Cardiac muscle cell (in vitro differentiated cells and primary cell): ENCODE measurements around the gene CDH16. TPM values are rescaled to one million over a fixed set of nuclear protein-coding genes. Genes with fewer than 3 reads are reported as not detected.

Source experiments
- DNase-seq, 2 donors: peaks; one replicate each; pipeline versions ENCODE4 v3.0.0 to v3.0.0-alpha.2; 2010 to 2017; ENCODE audit warnings: low read depth in 1 of 2, low spot score in 1 of 2
- H3K27ac ChIP-seq: fragments of 200-600 bp; sonication (generic); 2 replicates; pipeline ENCODE4 v1.5.1; 2016
- H3K27me3 ChIP-seq: fragments of 200-600 bp; sonication (generic); 2 replicates; pipeline ENCODE4 v1.6.0; 2016; ENCODE audit warnings: control low read depth
- H3K36me3 ChIP-seq: fragments of 200-600 bp; sonication (generic); 2 replicates; pipeline ENCODE4 v1.5.1; 2016; ENCODE audit warnings: control low read depth
- H3K4me1 ChIP-seq: fragments of 200-600 bp; sonication (generic); 2 replicates; pipeline ENCODE4 v1.8.1; 2017; ENCODE audit warnings: low read depth, mild to moderate bottlenecking, mixed run types
- H3K4me3 ChIP-seq: fragments of 200-600 bp; sonication (generic); 2 replicates; pipeline ENCODE4 v1.5.1; 2016; ENCODE audit warnings: mild to moderate bottlenecking
- H3K9me3 ChIP-seq: fragments of 200-600 bp; sonication (generic); 2 replicates; pipeline ENCODE4 v1.5.1; 2017; ENCODE audit warnings: low read depth, mild to moderate bottlenecking, control low read depth
- polyA plus RNA-seq: library from polyadenylated mRNA; unstranded; fragments of >200 nt; fragmentation: Nextera tagmentation; extraction: Ambion mirVana; gene quantifications from 2 replicates; pipeline ENCODE4 v1.2.1, GENCODE V29; 2016
- total RNA-seq: library from RNA; depleted of rRNA; stranded (reverse); fragments of >200 nt; gene quantifications from 2 replicates; pipeline ENCODE4 v1.2.3, GENCODE V29; 2016
- TF ChIP-seq, protein P1 (sequence below): IDR thresholded peaks from 2 replicates; pipeline ENCODE4 v1.5.1; 2012; ENCODE audit warnings: low read depth, mild to moderate bottlenecking, low read length

Gene CDH16
- total and polyA plus RNA-seq, 2 experiments from 2014 or later: 4.4 TPM; not detected in 1

DNA sequence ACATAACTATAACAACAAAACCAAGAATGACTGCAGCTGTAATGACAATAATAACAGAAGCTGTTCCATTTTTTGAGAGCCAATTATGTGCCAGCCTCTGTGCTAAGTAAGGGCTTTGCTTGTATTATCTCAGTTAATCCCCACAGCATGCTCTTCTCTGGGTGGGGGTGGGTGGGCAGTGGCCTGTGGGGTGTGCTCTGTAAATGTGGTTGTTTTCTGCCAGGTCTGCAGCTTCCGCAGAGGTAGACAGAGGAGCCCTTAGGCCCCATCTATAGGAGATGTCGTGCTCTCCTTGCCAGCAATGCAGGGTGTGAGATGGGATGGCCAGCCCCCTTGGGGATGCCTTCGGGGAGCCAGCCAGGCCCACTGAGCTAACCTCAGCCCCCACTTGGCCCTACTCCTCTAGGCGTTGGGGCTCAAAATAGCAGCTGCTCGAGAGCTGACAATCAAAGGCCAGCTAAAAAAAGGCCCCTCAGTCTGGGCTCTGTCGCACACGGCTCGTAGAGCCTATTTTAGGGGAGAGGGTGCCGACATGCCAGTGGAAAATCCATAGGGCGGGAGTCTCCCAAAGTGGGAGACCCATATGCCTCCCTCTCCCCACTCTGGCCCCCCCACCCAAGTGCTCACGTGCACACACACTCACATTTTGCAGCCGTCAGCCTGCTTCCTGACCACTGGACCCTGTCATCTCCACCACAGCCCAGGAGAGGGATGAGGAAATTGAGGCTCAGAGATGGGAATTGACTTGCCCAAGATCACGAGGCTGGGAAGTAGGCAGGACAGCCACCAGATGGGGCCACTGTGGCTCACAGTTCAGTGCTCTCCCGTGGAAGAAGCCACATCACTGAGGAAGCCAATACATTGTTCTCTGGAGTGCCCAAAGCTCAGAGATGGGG lies 15.8 kb downstream of the CDH16 start:
- Histone ChIP-seq H3K36me3 (no peaks in the 10 kb centered on the region), H3K4me3 (no peak overlapping the region), H3K4me1 (peaks cover 84% of the 10 kb centered on the region), H3K27ac (peak overlapping the region; percentile 100), H3K9me3 (no peaks in the 10 kb centered on the region), H3K27me3 (no peaks in the 10 kb centered on the region)
- DNase-seq: peak in 1 of 2 donors; percentile 93
- TF ChIP-seq, protein P1, sequence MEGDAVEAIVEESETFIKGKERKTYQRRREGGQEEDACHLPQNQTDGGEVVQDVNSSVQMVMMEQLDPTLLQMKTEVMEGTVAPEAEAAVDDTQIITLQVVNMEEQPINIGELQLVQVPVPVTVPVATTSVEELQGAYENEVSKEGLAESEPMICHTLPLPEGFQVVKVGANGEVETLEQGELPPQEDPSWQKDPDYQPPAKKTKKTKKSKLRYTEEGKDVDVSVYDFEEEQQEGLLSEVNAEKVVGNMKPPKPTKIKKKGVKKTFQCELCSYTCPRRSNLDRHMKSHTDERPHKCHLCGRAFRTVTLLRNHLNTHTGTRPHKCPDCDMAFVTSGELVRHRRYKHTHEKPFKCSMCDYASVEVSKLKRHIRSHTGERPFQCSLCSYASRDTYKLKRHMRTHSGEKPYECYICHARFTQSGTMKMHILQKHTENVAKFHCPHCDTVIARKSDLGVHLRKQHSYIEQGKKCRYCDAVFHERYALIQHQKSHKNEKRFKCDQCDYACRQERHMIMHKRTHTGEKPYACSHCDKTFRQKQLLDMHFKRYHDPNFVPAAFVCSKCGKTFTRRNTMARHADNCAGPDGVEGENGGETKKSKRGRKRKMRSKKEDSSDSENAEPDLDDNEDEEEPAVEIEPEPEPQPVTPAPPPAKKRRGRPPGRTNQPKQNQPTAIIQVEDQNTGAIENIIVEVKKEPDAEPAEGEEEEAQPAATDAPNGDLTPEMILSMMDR: no peak

DNA sequence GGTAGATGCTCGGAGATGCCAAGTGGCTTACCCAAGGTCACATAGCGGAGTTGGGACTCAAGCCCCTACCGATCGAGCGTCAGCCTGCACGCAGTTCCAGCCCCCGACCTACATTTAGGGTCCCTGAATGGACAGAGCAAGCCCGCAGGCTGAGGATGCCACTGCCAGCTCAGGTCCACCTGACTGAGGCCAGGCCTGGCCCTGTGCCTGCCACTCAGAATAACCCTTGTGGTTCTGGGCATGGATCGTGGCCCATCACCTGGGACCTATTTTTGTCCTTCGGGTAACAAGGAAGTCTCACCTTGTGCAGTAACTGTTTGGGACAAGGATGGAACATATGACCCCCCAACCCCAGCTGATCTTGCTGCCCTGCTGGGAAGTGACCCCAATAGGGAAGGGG lies 17.1 kb downstream of the CDH16 start:
- peaks cover 78% of the 10 kb centered on the region for H3K4me1 ChIP-seq
- DNase-seq: no peak
- TF ChIP-seq, protein P1: no peak
- H3K9me3 ChIP-seq: no peaks in the 10 kb centered on the region
- no peak overlapping the region for H3K4me3 ChIP-seq
- H3K27ac ChIP-seq: peak overlapping the region; percentile 100
- H3K36me3 ChIP-seq: no peaks in the 10 kb centered on the region
- no peaks in the 10 kb centered on the region for H3K27me3 ChIP-seq

DNA sequence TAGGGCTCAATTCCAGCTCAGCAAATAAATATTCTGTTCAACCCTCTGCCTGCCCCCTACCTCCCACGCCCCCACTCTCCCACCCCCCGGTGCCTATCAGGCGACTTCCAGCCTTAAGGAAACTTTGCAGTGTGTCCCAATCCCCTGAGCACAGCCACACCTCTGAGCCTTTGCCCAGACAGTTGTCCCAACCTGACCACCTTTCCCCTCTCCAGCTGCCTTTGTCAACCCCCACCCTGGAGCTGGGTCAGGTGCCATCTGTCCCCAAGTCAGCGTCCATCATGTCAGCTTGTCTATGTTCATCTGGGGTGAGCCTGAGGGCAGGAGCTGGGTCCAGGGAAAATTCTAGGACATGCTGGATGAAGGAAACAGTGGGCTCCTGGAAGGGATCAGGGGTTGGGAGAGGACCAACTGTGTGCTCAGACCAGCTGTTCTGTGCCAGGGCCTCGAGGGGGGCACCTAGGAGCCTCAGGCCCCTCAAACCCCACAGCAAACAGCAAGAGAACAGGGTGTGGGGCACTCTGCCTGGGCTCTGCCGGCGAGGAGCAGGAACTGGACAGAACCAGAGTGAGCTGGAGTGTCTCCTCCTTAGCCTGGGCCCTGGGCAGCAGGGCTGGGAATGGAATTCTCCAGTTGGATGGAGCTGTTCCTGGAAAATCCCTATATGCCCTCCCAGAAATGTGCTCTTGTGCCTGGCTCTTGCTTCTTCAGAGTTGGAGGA lies 17.8 kb downstream of the CDH16 start:
- H3K36me3 ChIP-seq: no peaks in the 10 kb centered on the region
- H3K4me3 ChIP-seq: no peak overlapping the region
- DNase-seq: peak in 1 of 2 donors; percentile 48
- TF ChIP-seq, protein P1: no peak
- no peaks in the 10 kb centered on the region for H3K9me3 ChIP-seq
- H3K27me3 ChIP-seq: no peaks in the 10 kb centered on the region
- H3K27ac ChIP-seq: peak overlapping the region; percentile 100
- H3K4me1 ChIP-seq: peaks cover 73% of the 10 kb centered on the region

DNA sequence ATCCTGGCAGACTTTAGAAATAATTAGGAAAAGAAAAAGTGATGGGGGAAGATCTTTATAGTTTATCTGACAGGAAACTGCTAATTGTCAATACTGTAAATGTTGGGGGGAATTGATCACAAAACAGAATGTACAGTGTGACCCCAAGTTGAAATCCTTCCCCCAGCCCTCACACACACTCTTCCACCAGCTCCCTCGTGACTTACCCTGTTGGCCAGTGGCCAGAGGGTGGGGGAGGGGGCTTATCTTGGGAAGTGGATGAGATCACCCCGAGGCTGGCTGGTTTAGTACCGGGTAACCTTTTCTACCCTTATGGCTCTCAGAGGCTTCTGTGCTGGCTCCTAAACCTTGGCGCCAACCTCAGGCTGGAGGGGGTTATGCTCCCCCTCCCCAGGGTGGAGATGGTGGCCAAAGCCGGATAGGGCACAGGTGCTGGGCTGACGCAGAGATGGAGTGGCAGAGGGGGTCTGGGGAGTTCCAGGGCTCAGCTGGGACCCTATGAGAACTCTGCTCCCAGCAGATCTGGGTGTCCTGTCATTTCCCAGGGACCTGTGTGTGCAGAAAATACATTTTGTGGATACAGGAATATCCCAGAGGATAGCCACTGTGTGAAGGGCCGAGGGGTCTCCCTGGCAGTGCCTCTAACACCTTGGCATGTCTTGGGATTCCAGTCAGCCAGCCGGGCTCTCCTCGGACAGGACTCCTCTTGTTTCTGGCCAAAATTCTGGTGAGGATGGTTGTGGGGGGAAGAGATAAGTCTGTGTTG lies 18.6 kb downstream of the CDH16 start:
- peak; percentile 84 to 89 for DNase-seq
- Histone ChIP-seq H3K36me3 (no peaks in the 10 kb centered on the region), H3K27ac (peak overlapping the region; percentile 100), H3K4me3 (no peak overlapping the region), H3K4me1 (peaks cover 73% of the 10 kb centered on the region), H3K9me3 (no peaks in the 10 kb centered on the region), H3K27me3 (no peaks in the 10 kb centered on the region)
- TF ChIP-seq, protein P1: no peak

DNA sequence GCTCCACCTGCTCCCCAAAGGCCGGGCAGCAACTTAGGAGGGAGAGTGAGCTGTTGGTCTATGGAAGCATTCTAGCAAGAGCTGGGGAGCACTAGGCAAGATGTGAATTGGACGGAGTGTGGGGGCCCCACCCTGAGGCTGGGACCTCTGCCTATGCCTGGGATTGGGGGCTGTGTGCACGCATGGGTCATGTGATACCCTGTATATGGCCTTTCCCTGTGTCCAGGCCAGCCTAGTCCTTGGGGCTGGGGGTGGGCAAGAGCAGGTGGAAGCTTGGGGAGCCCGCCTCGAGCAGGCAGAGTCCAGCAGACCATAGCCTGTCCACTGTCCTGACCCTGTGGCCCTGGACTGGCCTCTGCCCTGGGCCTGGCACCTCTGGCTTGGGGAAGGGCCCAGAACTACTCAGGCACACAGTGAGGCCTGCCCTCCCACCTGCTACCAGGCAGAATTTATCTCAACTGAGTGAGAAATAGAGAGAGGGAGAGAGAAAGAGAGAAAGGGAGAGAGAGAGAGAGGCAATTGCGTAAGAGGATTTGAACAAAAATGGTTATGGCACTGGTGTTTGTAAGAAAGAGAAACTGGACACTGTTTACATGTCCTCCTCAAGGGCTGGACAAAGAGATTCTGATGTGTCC lies 19.3 kb downstream of the CDH16 start:
- H3K27me3 ChIP-seq: no peaks in the 10 kb centered on the region
- H3K4me3 ChIP-seq: no peak overlapping the region
- peaks cover 67% of the 10 kb centered on the region for H3K4me1 ChIP-seq
- no peaks in the 10 kb centered on the region for H3K36me3 ChIP-seq
- no peaks in the 10 kb centered on the region for H3K9me3 ChIP-seq
- DNase-seq: peak in 1 of 2 donors; percentile 60
- H3K27ac ChIP-seq: peak overlapping the region; percentile 100
- TF ChIP-seq, protein P1: no peak
